H1 (cell line): ENCODE data around the gene SARS2. TPM values are rescaled to one million over a fixed set of nuclear protein-coding genes. Genes with fewer than 3 reads are reported as not detected.

Source experiments
- CTCF ChIA-PET: fragments of 300-600 bp; sonication (Branson Sonifier 250); formaldehyde crosslinking; loops from one replicate; lab custom pipeline; 2021; ENCODE audit not compliant: partially characterized antibody; lab: Charles Lee
- POLR2A ChIA-PET: fragments of 300-600 bp; sonication (Branson Sonifier 250); formaldehyde crosslinking; loops from one replicate; lab custom pipeline; 2021; ENCODE audit warnings: inconsistent platforms; ENCODE audit not compliant: partially characterized antibody; lab: Charles Lee
- DNase-seq, 2 experiments: peaks; one replicate each; pipeline versions ENCODE4 v3.0.0 to v3.0.0-alpha.2; 2010 to 2022; ENCODE audit warnings: low spot score in 2 of 2, low read depth in 1 of 2, mixed read lengths in 1 of 2
- FAIRE-seq: peaks from 2 replicates; lab custom pipeline; 2011; peaks lifted over from hg19 to GRCh38; lab: Jason Lieb, UNC
- H2AFZ ChIP-seq: 2 replicates; pipeline ENCODE4 v1.8.1; 2012; ENCODE audit warnings: low read length, inconsistent platforms
- H2AK5ac ChIP-seq: 2 replicates; pipeline ENCODE4 v1.6.1; 2013; ENCODE audit warnings: low read depth, low read length
- H2BK120ac ChIP-seq: replicated peaks from 2 replicates; pipeline ENCODE3; 2013; ENCODE audit warnings: low read depth, low read length, inconsistent platforms
- H2BK12ac ChIP-seq: 2 replicates; pipeline ENCODE4 v1.6.1; 2013; ENCODE audit warnings: low read depth, low read length
- H2BK15ac ChIP-seq: 2 replicates; pipeline ENCODE4 v1.6.1; 2013; ENCODE audit warnings: low read length
- H2BK20ac ChIP-seq: 2 replicates; pipeline ENCODE4 v1.6.1; 2013; ENCODE audit warnings: low read length
- H2BK5ac ChIP-seq: 2 replicates; pipeline ENCODE4 v1.6.1; 2013; ENCODE audit warnings: low read depth, low read length
- H3K14ac ChIP-seq: 2 replicates; pipeline ENCODE4 v1.6.1; 2013; ENCODE audit warnings: inconsistent platforms; ENCODE audit not compliant: insufficient read length
- H3K18ac ChIP-seq: 2 replicates; pipeline ENCODE4 v1.6.1; 2013; ENCODE audit warnings: low read length; ENCODE audit errors: extremely low read depth
- H3K23ac ChIP-seq: 2 replicates; pipeline ENCODE4 v1.6.1; 2013; ENCODE audit warnings: inconsistent platforms; ENCODE audit not compliant: insufficient read length
- H3K23me2 ChIP-seq: 2 replicates; pipeline ENCODE4 v1.6.1; 2013; ENCODE audit warnings: low read depth, low read length
- H3K27ac ChIP-seq: 2 replicates; pipeline ENCODE4 v1.6.1; 2011; ENCODE audit warnings: low read depth, low read length, inconsistent platforms
- H3K27me3 ChIP-seq, 4 experiments: replicated peaks in 1 of 4; 1 replicate in 1 of 4; 2 replicates in 3 of 4; pipeline versions ENCODE4 v1.6.1 to v1.8.1; 2011 to 2013; ENCODE audit warnings: low read length in 3 of 4, mild to moderate bottlenecking in 3 of 4, inconsistent platforms in 2 of 4, mixed read lengths in 2 of 4, moderate library complexity in 1 of 4; ENCODE audit not compliant: control insufficient read depth in 3 of 4, insufficient read depth in 3 of 4; ENCODE audit errors: extremely low read depth in 1 of 4
- H3K36me3 ChIP-seq, 4 experiments: 2 replicates each; pipeline versions ENCODE4 v1.6.1 to v1.8.1; 2011 to 2013; ENCODE audit warnings: mild to moderate bottlenecking in 4 of 4, low read length in 3 of 4, moderate library complexity in 2 of 4, control low read depth in 1 of 4, inconsistent platforms in 1 of 4; ENCODE audit not compliant: insufficient read depth in 4 of 4, control insufficient read depth in 2 of 4
- H3K4ac ChIP-seq: replicated peaks from 2 replicates; pipeline ENCODE3; 2013; ENCODE audit warnings: low read length, low read depth, mixed read lengths, inconsistent platforms; ENCODE audit not compliant: insufficient read length
- H3K4me1 ChIP-seq, 4 experiments: replicated peaks in 1 of 4; 1 replicate in 1 of 4; 2 replicates in 3 of 4; pipeline versions ENCODE4 v1.6.1 to v1.8.1; 2011 to 2013; ENCODE audit warnings: low read length in 3 of 4, inconsistent platforms in 2 of 4, mixed read lengths in 1 of 4; ENCODE audit not compliant: insufficient read depth in 4 of 4, control insufficient read depth in 3 of 4
- H3K4me2 ChIP-seq, 2 experiments: 2 replicates each; pipeline versions ENCODE4 v1.6.1 to v1.8.1; 2011 to 2013; ENCODE audit warnings: low read depth in 2 of 2, low read length in 2 of 2, control low read depth in 1 of 2, inconsistent platforms in 1 of 2, mild to moderate bottlenecking in 1 of 2; ENCODE audit not compliant: insufficient read depth in 1 of 2
- H3K4me3 ChIP-seq, 4 experiments: fragments of 200-600, 300-600 bp in 1 of 4; sonication (generic), shearing (Covaris generic), sonication (Bioruptor Twin) in 1 of 4; 2 replicates each; pipeline versions ENCODE4 v1.5.1 to v1.8.1; 2011 to 2016; ENCODE audit warnings: low read length in 4 of 4, low read depth in 3 of 4, control low read depth in 2 of 4, inconsistent platforms in 2 of 4, mild to moderate bottlenecking in 2 of 4, mixed read lengths in 1 of 4, moderate library complexity in 1 of 4; ENCODE audit not compliant: insufficient read depth in 2 of 4; ENCODE audit errors: extremely low read depth in 1 of 4
- H3K56ac ChIP-seq: replicated peaks from 2 replicates; pipeline ENCODE3; 2013; ENCODE audit warnings: low read depth, mild to moderate bottlenecking, mixed read lengths, low read length, inconsistent platforms; ENCODE audit not compliant: insufficient read length
- H3K79me1 ChIP-seq: 2 replicates; pipeline ENCODE4 v1.6.1; 2013; ENCODE audit warnings: low read depth, low read length, control low read depth
- H3K79me2 ChIP-seq, 2 experiments: 2 replicates each; pipeline versions ENCODE4 v1.6.1 to v1.8.1; 2012 to 2013; ENCODE audit warnings: low read length in 2 of 2, mild to moderate bottlenecking in 2 of 2, inconsistent platforms in 1 of 2; ENCODE audit not compliant: insufficient read depth in 2 of 2, control insufficient read depth in 1 of 2
- H3K9ac ChIP-seq, 4 experiments: replicated peaks in 1 of 4; 1 replicate in 1 of 4; 2 replicates in 3 of 4; pipeline versions ENCODE4 v1.6.1 to v1.8.1; 2011 to 2013; ENCODE audit warnings: low read depth in 3 of 4, low read length in 3 of 4, control low read depth in 2 of 4, mild to moderate bottlenecking in 2 of 4, moderate library complexity in 2 of 4, inconsistent platforms in 1 of 4; ENCODE audit errors: extremely low read depth in 1 of 4
- H3K9me3 ChIP-seq, 2 experiments: 2 replicates each; pipeline versions ENCODE4 v1.6.1 to v1.8.1; 2012 to 2013; ENCODE audit warnings: mild to moderate bottlenecking in 2 of 2, moderate library complexity in 2 of 2, control low read depth in 1 of 2, inconsistent platforms in 1 of 2, low read depth in 1 of 2, low read length in 1 of 2, mixed read lengths in 1 of 2; ENCODE audit not compliant: insufficient read depth in 2 of 2
- H4K20me1 ChIP-seq, 2 experiments: replicated peaks in 1 of 2; 2 replicates each; pipeline versions ENCODE3 to v1.8.1; 2011 to 2013; ENCODE audit warnings: inconsistent platforms in 2 of 2, low read length in 2 of 2, mild to moderate bottlenecking in 1 of 2; ENCODE audit not compliant: insufficient read depth in 2 of 2, control insufficient read depth in 1 of 2
- H4K5ac ChIP-seq: 2 replicates; pipeline ENCODE4 v1.6.1; 2013; ENCODE audit warnings: low read length, low read depth, mixed read lengths, inconsistent platforms; ENCODE audit not compliant: insufficient read length
- H4K8ac ChIP-seq: 2 replicates; pipeline ENCODE4 v1.8.0; 2013; ENCODE audit warnings: mild to moderate bottlenecking, moderate library complexity, low read length, inconsistent platforms; ENCODE audit not compliant: insufficient read depth; ENCODE audit errors: extremely low read depth
- H4K91ac ChIP-seq: replicated peaks from 2 replicates; pipeline ENCODE3; 2013; ENCODE audit warnings: low read length, mixed read lengths, inconsistent platforms; ENCODE audit not compliant: insufficient read length
- ATF3 ChIP-seq: IDR thresholded peaks from 2 replicates; pipeline ENCODE4 v1.6.1; 2011; ENCODE audit warnings: low read depth, mild to moderate bottlenecking, low read length; ENCODE audit not compliant: insufficient read depth
- CBX5 ChIP-seq: fragments of 300-800, 300-1000 bp; sonication (generic); IDR thresholded peaks from 2 replicates; pipeline ENCODE4 v1.7.1; 2016; ENCODE audit warnings: antibody characterized with exemption, low read length, low read depth
- CBX8 ChIP-seq: fragments of 300-800, 300-1000 bp; sonication (generic); IDR thresholded peaks from 2 replicates; pipeline ENCODE4 v1.7.1; 2016; ENCODE audit warnings: low read depth, low read length, borderline replicate concordance
- GABPA ChIP-seq: IDR thresholded peaks from 2 replicates; pipeline ENCODE4 v1.6.1; 2011; ENCODE audit warnings: mild to moderate bottlenecking, low read length, moderate library complexity, borderline replicate concordance; ENCODE audit not compliant: insufficient read depth
- HDAC2 ChIP-seq, 2 experiments: fragments of 300-600 bp in 1 of 2; sonication (generic) in 1 of 2; IDR thresholded peaks; 2 replicates each; pipeline ENCODE4 v1.6.1; 2011 to 2012; ENCODE audit warnings: low read depth in 2 of 2, low read length in 2 of 2, mild to moderate bottlenecking in 2 of 2, moderate library complexity in 2 of 2, borderline replicate concordance in 1 of 2, inconsistent platforms in 1 of 2
- JUND ChIP-seq: IDR thresholded peaks from 2 replicates; pipeline ENCODE4 v1.6.1; 2011; ENCODE audit warnings: mild to moderate bottlenecking, improper control_type of control experiment, low read length
- RNF2 ChIP-seq: fragments of 200-900, 300-1000 bp; sonication (generic); IDR thresholded peaks from 2 replicates; pipeline ENCODE4 v1.7.1; 2016; ENCODE audit warnings: borderline replicate concordance, low read depth, mild to moderate bottlenecking, antibody characterized with exemption, low read length; ENCODE audit not compliant: poor library complexity, severe bottlenecking; ENCODE audit errors: missing control alignments
- SAP30 ChIP-seq: fragments of 300-600 bp; sonication (generic); IDR thresholded peaks from 2 replicates; pipeline ENCODE4 v1.7.1; 2012; ENCODE audit warnings: low read length, moderate library complexity, mild to moderate bottlenecking, inconsistent platforms; ENCODE audit not compliant: insufficient read depth, insufficient replicate concordance
- SIRT6 ChIP-seq: IDR thresholded peaks from one replicate; pipeline ENCODE4 v1.7.1; 2012; ENCODE audit warnings: low read length, inconsistent platforms
- SUZ12 ChIP-seq: fragments of 200-600 bp; sonication (generic); IDR thresholded peaks from 2 replicates; pipeline ENCODE4 v1.6.1; 2012; ENCODE audit warnings: mild to moderate bottlenecking, inconsistent platforms, low read length, moderate library complexity, mixed read lengths
- TAF1 ChIP-seq: IDR thresholded peaks from 2 replicates; pipeline ENCODE4 v1.6.1; 2011; ENCODE audit warnings: mild to moderate bottlenecking, low read depth, low read length
- TCF12 ChIP-seq: IDR thresholded peaks from 2 replicates; pipeline ENCODE4 v1.6.1; 2011; ENCODE audit warnings: low read depth, mild to moderate bottlenecking, low read length
- WGBS, 2 experiments: shearing (Covaris generic) in 1 of 2; methylation state at CpG; one replicate each; pipeline versions ENCODE4 v1.1.6 to v1.1.7; 2013 to 2015; ENCODE audit warnings: low lambda C conversion rate in 2 of 2, mixed read lengths in 2 of 2, inconsistent platforms in 1 of 2, low coverage in 1 of 2, missing lambda C conversion rate in 1 of 2; ENCODE audit not compliant: insufficient replicate concordance in 2 of 2, insufficient coverage in 1 of 2, insufficient read length in 1 of 2; ENCODE audit errors: extremely low coverage in 1 of 2, missing lambda C conversion rate in 1 of 2; 5-methylcytosine and 5-hydroxymethylcytosine counted together
- polyA plus RNA-seq, 7 experiments: library from polyadenylated mRNA; depleted of rRNA in 3 of 7; stranded (reverse) in 5 of 7; unstranded in 2 of 7; fragments of >200 nt in 5 of 7; fragments of 200-250 nt in 2 of 7; gene quantifications; 1 replicate in 5 of 7; 2 replicates in 1 of 7; 4 replicates in 1 of 7; pipeline versions ENCODE4 v1.2.1 to v1.2.3, GENCODE V29; 2011 to 2013; ENCODE audit warnings: missing spikeins in 2 of 7, mixed read lengths in 2 of 7
- total RNA-seq: library from RNA; stranded (reverse); fragmentation: NEBNext Ultra II Directional; extraction: Animal tissue kit (Norgen Biotek cat#: 25700); gene quantifications from 2 replicates; pipeline ENCODE4 v1.2.1, GENCODE V29; 2021

Gene SARS2
- total and polyA plus RNA-seq, 2 of the 8 experiments (the other 6 are each of a cell fraction or from before 2014, with no cell fraction given): 68.0 to 102 TPM

DNA sequence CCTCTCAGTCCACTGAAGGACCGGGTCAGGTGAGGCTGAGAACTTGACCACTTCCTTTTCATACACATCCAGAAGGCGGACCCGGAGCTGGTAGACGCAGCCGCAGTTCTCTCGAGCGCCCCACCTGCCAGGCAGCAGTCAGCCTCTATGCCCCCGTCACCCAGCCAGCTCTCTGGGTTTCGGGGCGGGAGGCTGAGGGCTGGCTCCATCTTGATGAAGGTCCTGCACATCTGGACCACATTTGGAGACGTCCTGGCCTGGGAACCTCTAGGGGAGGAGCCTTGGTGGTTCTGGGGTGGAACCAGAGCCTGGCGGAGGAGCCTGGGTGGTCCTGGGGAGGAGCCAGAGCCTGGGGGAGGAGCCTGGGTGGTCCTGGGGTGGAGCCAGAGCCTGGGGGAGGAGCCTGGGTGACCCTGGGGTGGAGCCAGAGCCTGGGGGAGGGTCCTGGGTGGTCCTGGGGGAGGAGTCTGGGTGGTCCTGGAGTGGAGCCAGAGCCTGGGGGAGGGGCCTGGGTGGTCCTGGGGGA lies 14.5 kb upstream of the SARS2 start:
- H3K4me1 ChIP-seq: peaks cover 0 to under 1% (median 0%) of the 10 kb centered on the region in 4 experiments; a peak in 2 of 7 replicates
- no peak for FAIRE-seq
- peaks cover 3% of the 10 kb centered on the region; the same call in 1 of the 2 replicates for H3K23me2 ChIP-seq
- TF ChIP-seq SIRT6 (no peak), CBX5 (no peak), HDAC2 (IDR thresholded peaks at IDR 0.05; ENCODE audit: borderline replicate concordance in 1 of 2, low read depth in 2 of 2, low read length in 2 of 2) (no peak), TCF12 (no peak), TAF1 (no peak), CBX8 (no peak), ATF3 (no peak), RNF2 (no peak), GABPA (no peak), SUZ12 (no peak), SAP30 (no peak), JUND (no peak)

More for the DNA sequence above, 14.5 kb upstream of the SARS2 start:
- Histone ChIP-seq H3K23ac (no peak overlapping the region), H2BK5ac (no peak overlapping the region), H4K8ac (no peak overlapping the region), H3K79me2 (no peaks in the 10 kb centered on the region), H2BK120ac (no peak overlapping the region), H3K9me3 (no peaks in the 10 kb centered on the region), H3K27me3 (no peaks in the 10 kb centered on the region), H2BK20ac (no peak overlapping the region), H3K79me1 (no peaks in the 10 kb centered on the region), H3K4me2 (no peak overlapping the region), H2AFZ (no peak overlapping the region), H3K27ac (no peak overlapping the region), H4K5ac (no peak overlapping the region), H2BK15ac (no peak overlapping the region), H3K4me3 (no peak overlapping the region), H3K4ac (no peak overlapping the region), H3K56ac (no peak overlapping the region), H2AK5ac (no peak overlapping the region), H4K91ac (no peak overlapping the region), H3K36me3 (peaks cover 0 to 4% (median 0%) of the 10 kb centered on the region in 4 experiments; a peak in 2 of 8 replicates), H2BK12ac (no peak overlapping the region), H3K18ac (no peak overlapping the region), H4K20me1 (peaks cover 0 to 1% of the 10 kb centered on the region in 2 experiments), H3K9ac (no peak overlapping the region), H3K14ac (no peak overlapping the region)
- ChIA-PET CTCF (interaction anchor here (14.5 kb wide), 1 partner anchor 12 kb away, joined by 120 read pairs; the partner anchor contains the start of genes MRPS12 and SARS2), POLR2A (interaction anchor here (1.2 to 2.2 kb wide), 2 partner anchors 10 to 12 kb away, joined by 6 to 7 read pairs; no protein-coding TSS in a partner anchor)
- 80% methylated on average over 8 of the region's 12 CpGs; no CpG with 5 or more reads in 1 of the 2 experiments for WGBS, 2 experiments
- DNase-seq: no peak
